Kidney glomerular epithelial cell (primary cell): Measurements from ENCODE around the gene AURKAIP1.
"Not testable (repeated sequence)": the region's sequence is repeated elsewhere in the genome, so short reads cannot be mapped to it uniquely, and the experiment has no call there.

ENCODE experiments used
- DNase-seq: peaks from one replicate; lab custom pipeline; 2025; lab: John Stamatoyannopoulos, UW

Gene AURKAIP1

GRCh38 chr1:1387098-1388077, 12.4 kb upstream of the AURKAIP1 start:
- DNase-seq: no peak

GRCh38 chr1:1385931-1386330, 10.9 kb upstream of the AURKAIP1 start:
- DNase-seq: no peak

DNA sequence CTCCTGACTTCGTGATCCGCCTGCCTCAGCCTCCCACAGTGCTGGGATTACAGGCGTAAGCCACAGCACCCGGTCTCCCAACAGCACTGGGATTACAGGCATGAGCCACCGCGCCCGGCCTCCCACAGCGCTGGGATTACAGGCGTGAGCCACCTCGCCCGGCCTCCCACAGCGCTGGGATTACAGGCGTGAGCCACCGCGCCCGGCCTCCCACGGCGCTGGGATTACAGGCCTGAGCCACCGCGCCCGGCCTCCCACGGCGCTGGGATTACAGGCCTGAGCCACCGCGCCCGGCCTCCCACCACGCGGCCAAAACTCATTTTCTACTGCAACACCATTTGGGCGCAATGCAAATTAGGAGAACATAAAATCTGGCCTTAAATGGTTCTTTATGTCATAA, 10.3 kb upstream of the AURKAIP1 start:
- not testable (repeated sequence) for DNase-seq

GRCh38 chr1:1381294-1381693, 6.3 kb upstream of the AURKAIP1 start:
- no peak for DNase-seq

DNA sequence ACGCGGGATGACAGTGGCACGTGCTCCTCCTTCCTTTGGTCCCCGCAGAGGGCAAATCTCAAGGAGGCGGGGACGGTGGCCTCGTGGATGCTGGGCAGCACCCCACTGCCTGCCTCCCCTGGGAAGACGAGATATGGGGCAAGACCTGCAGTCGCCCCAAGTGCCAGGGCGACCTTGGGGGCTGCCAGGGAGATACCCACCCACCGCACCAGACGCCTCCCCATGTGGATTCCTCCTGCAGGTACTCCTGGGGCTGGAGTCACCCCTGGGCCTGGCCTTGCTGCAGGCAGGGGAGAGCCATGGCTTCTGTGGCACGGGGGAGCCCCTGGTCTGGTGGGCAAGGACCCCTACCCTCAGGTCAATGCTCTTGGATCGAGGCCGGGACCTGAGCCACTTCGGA, 5.9 kb upstream of the AURKAIP1 start:
- no peak for DNase-seq

- DNase-seq: no peak
Observed at GRCh38 chr1:1377540-1378205, 2.7 kb upstream of the AURKAIP1 start.

DNA sequence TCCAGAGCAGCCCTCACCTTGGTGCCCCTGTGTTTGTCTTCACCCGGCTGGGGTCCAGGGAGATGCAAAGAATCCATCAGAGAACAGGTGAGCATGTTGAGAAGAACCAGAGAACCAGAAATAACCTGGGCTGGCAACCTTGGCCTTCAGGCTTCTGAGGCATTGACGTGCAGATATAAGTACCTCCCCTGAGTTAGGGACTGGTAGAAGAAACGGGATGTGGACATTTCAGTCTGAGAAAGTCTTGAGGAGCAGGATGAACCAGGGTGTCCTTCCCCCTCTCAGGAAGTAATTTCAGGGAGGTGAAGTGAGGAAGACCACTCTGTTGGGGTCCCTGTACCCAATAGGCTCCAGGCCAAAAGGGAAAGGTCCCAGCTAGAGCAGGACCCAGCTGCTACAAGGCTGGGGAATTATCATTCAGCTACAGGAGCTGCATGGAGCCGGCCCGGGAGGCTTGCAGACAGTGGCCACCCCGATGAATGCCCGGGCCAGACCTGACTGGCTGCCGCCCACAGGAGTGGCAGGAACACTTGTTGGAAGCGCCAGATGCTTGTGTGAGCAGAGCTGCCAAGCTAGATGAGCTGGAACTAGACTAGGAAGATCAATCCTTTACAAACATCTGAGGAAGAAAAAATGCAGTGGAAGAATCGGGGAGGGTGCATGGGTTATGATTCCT, 1.7 kb upstream of the AURKAIP1 start:
- DNase-seq: no peak

- no peak for DNase-seq
Observed at GRCh38 chr1:1374589-1374928, 448 bp downstream of the AURKAIP1 start.

DNA sequence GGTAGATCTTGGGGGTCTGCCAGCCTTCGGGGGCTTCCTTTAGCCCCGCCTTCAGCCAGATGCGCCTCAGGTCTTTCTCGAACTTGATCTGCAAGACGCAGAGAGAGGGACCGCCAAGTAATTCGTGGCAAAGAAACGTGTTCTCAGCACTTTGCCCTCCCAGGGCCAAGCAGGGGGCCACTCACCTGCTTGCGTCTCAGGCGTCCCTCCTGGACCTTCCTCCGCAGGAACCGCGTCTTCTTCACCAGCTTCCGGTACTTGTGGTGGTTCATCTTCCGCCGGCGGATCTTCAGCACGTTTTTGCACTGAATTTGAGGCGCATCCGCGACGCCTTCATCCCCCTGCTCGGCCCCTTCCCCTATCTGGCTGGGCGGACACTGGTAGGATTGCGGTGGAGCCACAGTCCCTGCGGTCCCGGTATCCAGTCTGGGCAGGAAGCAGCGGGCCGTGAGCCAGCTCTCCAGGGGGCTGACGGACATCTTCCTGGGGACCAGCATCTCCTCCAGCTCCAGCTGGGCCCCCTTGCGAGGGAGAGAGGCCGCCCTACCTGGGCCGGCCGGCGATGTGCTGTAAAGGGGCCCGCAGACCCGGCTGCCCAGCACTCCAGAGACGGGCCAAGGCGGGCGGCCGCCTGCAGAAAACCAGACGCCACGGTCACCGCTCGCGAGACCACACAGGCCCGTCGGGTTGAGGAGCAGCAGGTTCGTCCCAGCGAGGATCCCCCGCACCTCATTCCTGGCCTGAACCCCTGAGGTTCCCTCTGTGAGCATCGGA, 1.0 kb downstream of the AURKAIP1 start:
- no peak for DNase-seq

GRCh38 chr1:1373051-1373814, 1.8 kb downstream of the AURKAIP1 start:
- no peak for DNase-seq

DNA sequence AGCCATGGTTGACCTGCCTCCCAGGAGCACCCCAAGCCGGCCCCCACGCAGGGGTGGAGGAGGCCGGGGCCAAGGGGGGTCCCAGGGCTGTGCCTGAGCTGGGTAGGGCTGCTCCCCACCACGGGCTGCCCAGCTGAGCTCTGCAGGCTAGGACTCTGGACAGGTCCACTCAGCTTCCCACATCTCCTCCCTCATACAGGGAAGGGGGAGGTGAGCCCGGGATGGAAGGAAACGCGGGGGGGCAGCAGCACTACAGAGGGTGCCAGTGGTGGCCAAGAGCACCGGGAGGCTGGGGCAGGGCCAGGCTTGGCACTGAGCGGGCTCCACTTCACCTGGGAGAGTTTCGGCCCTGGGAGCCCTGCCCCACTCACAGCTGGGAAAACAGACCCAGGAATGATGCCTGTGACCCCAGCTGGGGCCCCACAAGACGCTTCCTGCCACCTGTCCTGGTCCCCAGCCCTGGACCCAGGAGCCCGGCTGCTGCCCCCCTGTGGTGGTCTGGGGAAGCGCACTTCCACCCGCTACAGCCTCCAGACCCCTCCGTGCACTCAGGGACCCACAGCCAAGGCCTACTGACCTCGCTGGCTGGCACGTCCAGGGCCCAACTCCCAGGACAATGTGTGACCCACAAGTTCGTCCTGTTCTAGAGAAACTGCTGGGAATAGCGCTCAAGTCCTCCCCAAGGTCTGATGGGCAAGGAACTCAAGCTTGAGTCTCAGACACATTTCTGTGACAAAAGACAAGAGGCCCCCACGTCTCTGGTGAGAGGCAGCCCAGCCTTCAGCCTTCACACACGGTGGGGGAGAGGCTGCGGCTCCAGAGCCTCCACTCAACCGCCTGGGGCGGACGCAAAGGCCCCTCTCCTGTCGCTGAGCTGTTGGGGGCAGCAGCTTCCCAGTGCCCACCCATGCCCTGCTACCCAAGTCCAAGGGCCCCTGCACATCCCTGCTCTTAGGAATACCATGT, 3.0 kb downstream of the AURKAIP1 start:
- DNase-seq: peak; percentile 9

DNA sequence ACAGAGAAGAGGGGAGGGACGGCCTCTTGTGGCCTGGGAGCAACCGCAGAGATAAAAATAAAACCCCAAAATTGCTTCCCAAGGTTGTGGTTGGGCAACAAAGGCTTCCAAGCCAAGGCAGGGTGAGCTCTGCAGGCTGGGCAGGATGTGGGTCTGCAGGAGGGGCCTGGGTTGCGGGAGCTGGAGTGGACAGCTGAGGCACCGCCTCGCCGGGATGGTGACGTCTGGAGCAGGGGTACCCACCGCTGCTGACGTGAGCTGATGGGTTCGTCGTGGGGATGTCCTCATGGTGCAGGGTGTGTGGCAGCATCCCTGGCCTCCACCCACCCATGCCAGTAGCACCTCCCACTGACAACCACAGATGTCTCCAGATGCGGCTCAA, 3.7 kb downstream of the AURKAIP1 start:
- DNase-seq: no peak

- no peak for DNase-seq
Observed at GRCh38 chr1:1370771-1371300, 4.2 kb downstream of the AURKAIP1 start.

DNA sequence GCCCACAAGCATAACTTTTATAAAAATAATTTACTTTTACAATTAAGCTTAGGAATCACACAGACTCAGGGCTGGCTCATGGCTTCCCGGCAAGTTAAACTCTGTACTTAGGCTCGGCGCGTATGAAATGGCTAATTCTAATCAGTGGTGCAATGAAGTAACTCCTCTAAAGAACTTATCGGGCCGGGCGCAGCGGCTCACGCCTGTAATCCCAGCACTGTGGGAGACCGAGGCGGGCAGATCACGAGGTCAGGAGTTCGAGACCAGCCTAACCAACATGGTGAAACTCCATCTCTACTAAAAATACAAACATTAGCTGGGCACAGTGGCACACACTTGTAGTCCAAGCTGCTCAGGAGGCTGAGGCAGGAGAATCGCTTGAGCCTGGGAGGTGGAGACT, 4.9 kb downstream of the AURKAIP1 start:
- DNase-seq: not testable (repeated sequence)

- DNase-seq: no peak
Observed at GRCh38 chr1:1367315-1367714, 7.7 kb downstream of the AURKAIP1 start.

DNA sequence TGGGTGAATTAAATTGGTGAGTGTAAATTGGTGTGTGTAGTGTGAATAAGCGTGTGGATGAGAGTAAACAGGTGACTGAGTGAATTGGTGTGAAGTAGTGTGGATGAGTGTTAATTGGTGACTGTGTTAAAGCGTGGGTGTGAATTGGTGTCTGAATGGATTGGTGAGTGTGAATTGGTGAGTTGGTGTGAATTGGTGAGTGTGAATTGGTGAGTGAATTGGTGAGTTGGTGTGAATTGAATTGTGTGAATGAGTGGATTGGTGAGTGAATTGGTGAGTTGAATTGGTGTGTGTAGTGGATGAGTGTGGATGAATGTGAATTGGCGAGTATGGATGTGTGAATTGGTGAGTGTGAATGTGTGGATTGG, 8.3 kb downstream of the AURKAIP1 start:
- no peak for DNase-seq

DNA sequence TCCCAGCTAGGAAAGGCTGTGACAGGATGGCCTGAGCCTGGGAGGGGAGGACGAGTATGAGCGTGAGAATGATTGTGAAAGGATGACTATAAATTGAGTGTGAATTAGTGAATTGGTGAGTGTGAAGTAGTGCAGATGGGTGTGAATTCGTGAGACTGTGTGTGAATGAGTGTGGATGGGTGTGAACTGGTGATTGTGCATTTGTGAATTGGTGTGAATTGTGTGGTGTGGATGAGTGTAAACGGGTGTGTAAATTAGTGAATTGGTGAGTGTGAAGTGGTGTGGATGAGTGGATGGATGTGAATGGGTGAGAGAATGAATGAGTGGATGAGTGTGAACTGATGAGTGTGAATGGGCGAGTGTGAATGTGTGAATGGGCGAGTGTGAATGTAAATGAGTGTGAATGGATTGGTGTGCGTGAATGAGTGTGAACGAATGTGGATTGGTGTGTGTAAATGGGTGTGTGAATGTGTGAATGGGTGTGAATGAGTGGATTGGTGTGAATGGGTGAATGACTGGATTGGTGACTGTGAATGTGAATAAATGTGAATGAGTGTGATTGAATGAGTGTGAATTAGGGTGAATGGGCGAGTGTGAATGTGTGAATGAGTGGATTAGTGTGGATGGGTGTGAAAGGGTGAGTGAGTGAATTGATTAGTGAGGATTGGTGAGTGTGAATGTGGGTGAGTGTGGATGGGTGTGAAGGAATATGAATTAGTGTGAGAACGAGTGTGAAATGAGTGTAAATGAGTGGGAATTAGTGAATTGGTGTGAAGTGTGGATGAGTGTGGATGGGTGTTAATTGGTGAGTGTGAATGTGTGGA, 8.9 kb downstream of the AURKAIP1 start:
- DNase-seq: no peak

DNA sequence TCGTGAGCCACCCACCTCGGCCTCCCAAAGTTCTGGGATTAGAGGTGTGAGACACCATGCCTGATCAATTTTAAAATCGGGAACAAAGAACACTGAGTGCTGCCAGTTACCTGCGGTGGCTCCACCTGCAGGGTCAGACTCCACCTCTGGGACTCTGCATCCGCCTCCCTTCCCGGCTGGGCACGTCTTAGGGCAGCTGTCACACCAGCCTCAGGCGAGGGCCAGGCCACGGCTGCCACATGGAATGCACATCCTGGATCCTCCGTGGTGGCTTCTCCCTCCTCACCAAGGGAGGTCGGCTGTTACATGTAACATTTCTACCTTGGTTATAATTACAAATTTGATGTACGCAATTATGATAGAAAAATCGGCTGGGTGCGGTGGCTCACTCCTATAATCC, 10.7 kb downstream of the AURKAIP1 start:
- no peak for DNase-seq

DNA sequence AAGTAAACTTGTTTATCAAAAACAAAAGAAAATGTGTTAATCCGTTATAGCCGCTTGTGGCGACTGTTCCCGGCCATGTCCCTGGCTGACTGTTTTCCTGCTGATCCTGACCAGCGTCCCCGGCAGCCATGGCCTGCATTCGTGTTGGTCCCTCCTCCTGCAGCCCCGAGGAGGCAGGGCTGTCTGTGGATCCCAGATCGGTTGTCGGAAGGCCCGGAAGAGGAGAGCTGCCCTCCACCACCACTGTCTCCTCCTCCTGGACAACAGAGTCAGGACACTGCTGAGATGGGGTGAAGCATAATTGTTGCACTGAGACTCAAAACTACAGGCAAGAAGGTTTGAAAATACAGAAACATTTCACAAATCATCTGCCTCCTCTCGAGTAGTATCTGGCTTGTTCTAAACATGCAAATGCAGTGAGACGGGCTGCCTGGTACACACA, 13.0 kb downstream of the AURKAIP1 start:
- peak; percentile 32 for DNase-seq
